PC-9 (cell line): Measurements from ENCODE around the gene TMEM53. TPM values are rescaled to one million over a fixed set of nuclear protein-coding genes. Genes with fewer than 3 reads are reported as not detected.

Experiments
- BruUV-seq: library from RNA; stranded (reverse); fragments of 400-500 nt; replicated peaks from 2 replicates; lab custom pipeline; 2021; lab: Mats Ljungman, UMichigan
- CTCF ChIA-PET: fragments of 300-600 bp; sonication (Branson Sonifier 250); formaldehyde crosslinking; loops from one replicate; lab custom pipeline; 2022; ENCODE audit warnings: antibody characterized with exemption; lab: Charles Lee
- POLR2A ChIA-PET: fragments of 300-600 bp; sonication (Branson Sonifier 250); formaldehyde crosslinking; loops from one replicate; lab custom pipeline; 2022; ENCODE audit warnings: antibody characterized with exemption; ENCODE audit not compliant: unreplicated experiment; lab: Charles Lee
- DNase-seq, 2 experiments: peaks; one replicate each; pipeline versions ENCODE4 v3.0.0 to v3.0.0-alpha.2; 2015 to 2022; ENCODE audit warnings: mixed read lengths in 1 of 2
- H2AFZ ChIP-seq: fragments of 200-600 bp; sonication (generic); 2 replicates; pipeline ENCODE4 v1.8.1; 2017; ENCODE audit warnings: antibody characterized with exemption
- H3F3A ChIP-seq: fragments of 200-600 bp; sonication (generic); 2 replicates; pipeline ENCODE4 v1.8.1; 2017; ENCODE audit warnings: antibody characterized with exemption, mild to moderate bottlenecking, low read depth; ENCODE audit not compliant: insufficient read depth
- H3K27ac ChIP-seq: fragments of 200-600 bp; sonication (generic); 2 replicates; pipeline ENCODE4 v1.6.1; 2016; ENCODE audit warnings: mixed run types
- H3K27me3 ChIP-seq: fragments of 200-600 bp; sonication (generic); 2 replicates; pipeline ENCODE4 v1.6.1; 2016; ENCODE audit warnings: low read depth, mixed run types; ENCODE audit not compliant: insufficient read depth
- H3K36me3 ChIP-seq: fragments of 200-600 bp; sonication (generic); 2 replicates; pipeline ENCODE4 v1.6.1; 2016; ENCODE audit warnings: low read depth, mixed run types
- H3K4me1 ChIP-seq: fragments of 200-600 bp; sonication (generic); replicated peaks from 2 replicates; pipeline ENCODE4 v1.6.1; 2016; ENCODE audit warnings: mixed run types; ENCODE audit not compliant: insufficient read depth
- H3K4me2 ChIP-seq: fragments of 200-600 bp; sonication (generic); 2 replicates; pipeline ENCODE4 v1.6.1; 2017; ENCODE audit warnings: mixed run types
- H3K4me3 ChIP-seq: fragments of 200-600 bp; sonication (generic); 2 replicates; pipeline ENCODE4 v1.6.1; 2016; ENCODE audit warnings: mixed run types
- H3K79me2 ChIP-seq: fragments of 200-600 bp; sonication (generic); 2 replicates; pipeline ENCODE4 v1.6.1; 2017; ENCODE audit warnings: low read depth, mixed run types
- H3K9me2 ChIP-seq: fragments of 200-600 bp; sonication (generic); 2 replicates; pipeline ENCODE4 v1.8.1; 2017; ENCODE audit warnings: mild to moderate bottlenecking; ENCODE audit not compliant: insufficient read depth
- H3K9me3 ChIP-seq: fragments of 200-600 bp; sonication (generic); 2 replicates; pipeline ENCODE4 v1.8.1; 2016; ENCODE audit warnings: low read depth; ENCODE audit not compliant: insufficient read depth
- H4K20me1 ChIP-seq: fragments of 200-600 bp; sonication (generic); 2 replicates; pipeline ENCODE4 v1.8.1; 2017; ENCODE audit not compliant: insufficient read depth
- CTCF ChIP-seq: fragments of 200-600 bp; sonication (generic); conservative IDR thresholded peaks from 2 replicates; pipeline ENCODE4 v1.6.1; 2017; ENCODE audit warnings: mixed run types, antibody characterized with exemption, mild to moderate bottlenecking, moderate library complexity
- EZH2 ChIP-seq: fragments of 200-600 bp; sonication (generic); IDR thresholded peaks from 2 replicates; pipeline ENCODE4 v1.8.0; 2017; ENCODE audit warnings: antibody characterized with exemption, low read depth
- intact Hi-C: fragments of 100-400 bp; cut with micrococcal nuclease; formaldehyde crosslinking; loops from one replicate; pipeline ENCODE4 v1.10.0; 2022; ENCODE audit not compliant: unreplicated experiment
- total RNA-seq: library from RNA; stranded (reverse); gene quantifications from 2 replicates; pipeline ENCODE4 v1.2.3, GENCODE V29; 2021

TMEM53 gene
- total RNA-seq, 1 experiment from 2014 or later = 36.1 TPM

GRCh38 chr1:44649788-44650158, 24.5 kb downstream of the TMEM53 start:
- H3K4me3 ChIP-seq = no peak overlapping the region
- no peaks in the 10 kb centered on the region for H3K27me3 ChIP-seq
- BruUV-seq = no TSS peak
- H3K4me2 ChIP-seq = no peak overlapping the region
- H3K9me2 ChIP-seq = no peaks in the 10 kb centered on the region
- CTCF ChIA-PET = no interaction called here
- no peak for TF ChIP-seq EZH2
- H3K9me3 ChIP-seq = no peaks in the 10 kb centered on the region
- no peak overlapping the region for H2AFZ ChIP-seq
- no peaks in the 10 kb centered on the region for H3K79me2 ChIP-seq
- DNase-seq = no peak
- intact Hi-C loops = loop anchor here (5.0 kb wide), 1 partner anchor 642 kb away; no protein-coding TSS in a partner anchor
- H3K4me1 ChIP-seq = no peaks in the 10 kb centered on the region
- H3F3A ChIP-seq = peaks cover 10% of the 10 kb centered on the region; the same call in 1 of the 2 replicates
- POLR2A ChIA-PET = no interaction called here
- no peaks in the 10 kb centered on the region; the same call in 1 of the 2 replicates for H3K36me3 ChIP-seq
- no peak overlapping the region for H3K27ac ChIP-seq
- no peaks in the 10 kb centered on the region; the same call in 1 of the 2 replicates for H4K20me1 ChIP-seq

- H3K4me3 ChIP-seq = no peak overlapping the region
- POLR2A ChIA-PET = interaction anchor here (0.6 kb wide), 1 partner anchor 893 kb away, joined by 9 read pairs; no protein-coding TSS in a partner anchor
- no TSS peak for BruUV-seq
- intact Hi-C loops = no loop called here
- no peaks in the 10 kb centered on the region; the same call in 1 of the 2 replicates for H3K36me3 ChIP-seq
- no peaks in the 10 kb centered on the region for H3K9me3 ChIP-seq
- no peaks in the 10 kb centered on the region; the same call in 1 of the 2 replicates for H4K20me1 ChIP-seq
- no peak for TF ChIP-seq CTCF
- no peak for TF ChIP-seq EZH2
- DNase-seq = no peak
- no peak overlapping the region for H3K4me2 ChIP-seq
- no peaks in the 10 kb centered on the region for H3K27me3 ChIP-seq
- H3K79me2 ChIP-seq = no peaks in the 10 kb centered on the region
- no peaks in the 10 kb centered on the region for H3K4me1 ChIP-seq
- H2AFZ ChIP-seq = no peak overlapping the region
- no peak overlapping the region for H3K27ac ChIP-seq
- H3K9me2 ChIP-seq = no peaks in the 10 kb centered on the region
- CTCF ChIA-PET = no interaction called here
- H3F3A ChIP-seq = peaks cover 10% of the 10 kb centered on the region; the same call in 1 of the 2 replicates
Measured at GRCh38 chr1:44648529-44649250, 25.6 kb downstream of the TMEM53 start.

GRCh38 chr1:44647896-44648295, 26.4 kb downstream of the TMEM53 start:
- Histone ChIP-seq H3K79me2 (no peaks in the 10 kb centered on the region), H3K27ac (no peak overlapping the region), H3K27me3 (no peaks in the 10 kb centered on the region), H3K4me3 (no peak overlapping the region), H3K9me2 (no peaks in the 10 kb centered on the region), H3K4me2 (no peak overlapping the region), H3K36me3 (no peaks in the 10 kb centered on the region; the same call in 1 of the 2 replicates), H3K9me3 (no peaks in the 10 kb centered on the region), H3F3A (peaks cover 10% of the 10 kb centered on the region; the same call in 1 of the 2 replicates), H2AFZ (no peak overlapping the region), H3K4me1 (no peaks in the 10 kb centered on the region), H4K20me1 (no peaks in the 10 kb centered on the region; the same call in 1 of the 2 replicates)
- TF ChIP-seq CTCF = no peak
- TF ChIP-seq EZH2 = no peak
- ChIA-PET POLR2A (interaction anchor here (0.6 kb wide), 1 partner anchor 892 kb away, joined by 9 read pairs; no protein-coding TSS in a partner anchor), CTCF (interaction anchor here (0.6 kb wide), 1 partner anchor 67 kb away, joined by 3 read pairs; no protein-coding TSS in a partner anchor)
- no TSS peak for BruUV-seq
- intact Hi-C loops = no loop called here
- no peak for DNase-seq
